HG02678 (cell line): ENCODE results near the gene TMEM51.

Experiments
- ATAC-seq: cut with Tn5 transposase; IDR thresholded peaks from one replicate; pipeline ENCODE4 v1.9.1; 2021; ENCODE audit warnings: mild to moderate bottlenecking, moderate library complexity; ENCODE audit not compliant: unreplicated experiment

Gene TMEM51

DNA sequence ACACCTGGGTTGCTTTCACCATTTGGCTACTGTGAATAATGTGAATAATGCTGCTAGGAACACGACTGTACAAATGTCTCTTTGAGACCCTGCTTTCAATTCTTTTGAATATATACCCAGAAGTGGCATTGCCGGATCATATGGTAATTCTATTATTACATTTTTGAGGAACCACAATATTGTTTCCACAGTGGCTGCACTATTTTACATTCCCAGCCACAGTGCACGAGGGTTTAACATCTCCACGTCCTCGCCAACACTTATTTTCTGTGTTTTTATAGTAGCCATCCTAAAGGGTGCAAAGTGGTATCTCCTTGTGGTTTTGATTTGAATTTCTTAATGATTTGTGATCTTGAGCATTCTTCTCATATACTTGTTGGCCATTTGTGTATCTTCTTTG is 109.2 kb downstream of the TMEM51 start:
- no peak for ATAC-seq

DNA sequence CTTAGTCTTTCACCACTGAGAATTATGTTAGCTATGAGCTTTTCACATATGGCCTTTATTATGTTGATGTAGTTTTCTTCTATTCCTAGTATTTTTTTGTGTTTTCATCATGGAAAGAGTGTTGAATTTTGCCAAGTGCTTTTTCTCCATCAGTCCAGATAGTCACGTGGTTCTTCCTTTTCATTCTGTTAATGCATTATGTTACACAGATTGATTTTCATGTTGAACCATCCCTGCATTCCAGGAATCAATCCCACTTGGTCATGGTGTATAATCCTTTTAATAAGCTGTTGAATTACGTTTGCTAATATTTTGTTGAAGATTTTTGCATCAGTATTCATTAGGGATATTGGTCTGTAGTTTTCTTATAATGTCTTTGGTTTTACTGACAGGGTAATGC is 111.2 kb downstream of the TMEM51 start:
- ATAC-seq: no peak
